ENCODE measurements around the gene ACTG1. TPM values are rescaled to one million over a fixed set of nuclear protein-coding genes. Genes with fewer than 3 reads are reported as not detected.

The ACTG1 gene
- total RNA-seq, 1 donor from 2014 or later: 3,623 TPM

DNA sequence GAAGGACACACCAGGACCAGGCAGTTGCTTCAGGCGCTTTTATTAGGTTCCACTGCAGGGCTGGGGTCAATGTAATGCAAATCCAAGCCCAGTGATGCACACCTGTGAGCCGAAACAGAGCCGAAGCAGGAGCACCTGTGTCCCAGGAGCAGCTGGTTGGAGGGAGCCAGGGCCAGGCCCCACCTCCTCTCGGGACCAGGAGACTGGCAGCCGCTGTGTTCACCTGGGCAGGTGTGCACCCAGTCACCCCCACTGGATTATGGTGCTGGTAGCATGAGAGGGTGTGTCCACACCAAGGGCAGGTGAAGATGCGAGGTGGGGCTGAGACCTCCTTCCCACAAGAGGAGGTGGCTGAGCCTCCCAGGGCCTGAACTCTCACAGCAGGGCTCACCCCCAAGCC is 44.3 kb upstream of the ACTG1 start:
- TF ChIP-seq, protein P1, sequence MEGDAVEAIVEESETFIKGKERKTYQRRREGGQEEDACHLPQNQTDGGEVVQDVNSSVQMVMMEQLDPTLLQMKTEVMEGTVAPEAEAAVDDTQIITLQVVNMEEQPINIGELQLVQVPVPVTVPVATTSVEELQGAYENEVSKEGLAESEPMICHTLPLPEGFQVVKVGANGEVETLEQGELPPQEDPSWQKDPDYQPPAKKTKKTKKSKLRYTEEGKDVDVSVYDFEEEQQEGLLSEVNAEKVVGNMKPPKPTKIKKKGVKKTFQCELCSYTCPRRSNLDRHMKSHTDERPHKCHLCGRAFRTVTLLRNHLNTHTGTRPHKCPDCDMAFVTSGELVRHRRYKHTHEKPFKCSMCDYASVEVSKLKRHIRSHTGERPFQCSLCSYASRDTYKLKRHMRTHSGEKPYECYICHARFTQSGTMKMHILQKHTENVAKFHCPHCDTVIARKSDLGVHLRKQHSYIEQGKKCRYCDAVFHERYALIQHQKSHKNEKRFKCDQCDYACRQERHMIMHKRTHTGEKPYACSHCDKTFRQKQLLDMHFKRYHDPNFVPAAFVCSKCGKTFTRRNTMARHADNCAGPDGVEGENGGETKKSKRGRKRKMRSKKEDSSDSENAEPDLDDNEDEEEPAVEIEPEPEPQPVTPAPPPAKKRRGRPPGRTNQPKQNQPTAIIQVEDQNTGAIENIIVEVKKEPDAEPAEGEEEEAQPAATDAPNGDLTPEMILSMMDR (IDR thresholded peaks at IDR 0.05; ENCODE audit: insufficient read depth, low read length, severe bottlenecking): no peak
- DNase-seq (ENCODE audit: low read depth) (no peak), FAIRE-seq (no peak)
- H3K27me3 ChIP-seq (ENCODE audit: control insufficient read depth, insufficient read depth, low read length): no peaks in the 10 kb centered on the region
- no peak overlapping the region for H3K4me3 ChIP-seq (ENCODE audit: low read depth, low read length)
- H3K36me3 ChIP-seq (ENCODE audit: control insufficient read depth, insufficient read depth, low read length): peaks cover 21% of the 10 kb centered on the region

DNA sequence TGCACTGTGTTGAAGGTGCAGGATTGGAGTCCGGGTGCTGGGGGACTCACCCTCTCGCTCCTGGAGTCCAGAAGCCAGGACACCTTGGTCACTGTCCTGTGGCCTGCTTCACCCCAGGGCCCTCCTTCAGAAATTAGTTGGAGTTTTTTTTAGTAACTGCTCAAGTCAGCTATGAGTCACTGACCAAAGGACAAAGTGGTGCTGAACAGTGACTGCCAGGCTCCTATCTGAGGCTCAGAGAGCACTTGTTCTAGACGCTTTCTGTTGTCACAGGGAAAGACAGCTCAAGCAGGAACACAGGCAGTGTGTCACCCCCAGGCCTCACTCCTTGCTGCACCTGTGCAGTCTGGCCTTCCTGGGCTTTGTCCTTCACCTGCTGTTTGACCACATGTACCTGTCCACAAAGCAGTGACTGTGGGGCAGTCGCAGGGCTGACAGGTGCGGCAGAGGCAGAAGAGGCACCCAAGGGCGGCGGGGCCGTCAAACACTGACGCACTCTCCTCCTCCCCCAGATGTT is 43.6 kb upstream of the ACTG1 start:
- no peak overlapping the region for H3K4me3 ChIP-seq (ENCODE audit: low read depth, low read length)
- TF ChIP-seq, protein P1 (IDR thresholded peaks at IDR 0.05; ENCODE audit: insufficient read depth, low read length, severe bottlenecking): no peak
- peaks cover 21% of the 10 kb centered on the region for H3K36me3 ChIP-seq (ENCODE audit: control insufficient read depth, insufficient read depth, low read length)
- DNase-seq (ENCODE audit: low read depth) (no peak), FAIRE-seq (no peak)
- H3K27me3 ChIP-seq (ENCODE audit: control insufficient read depth, insufficient read depth, low read length): no peaks in the 10 kb centered on the region

DNA sequence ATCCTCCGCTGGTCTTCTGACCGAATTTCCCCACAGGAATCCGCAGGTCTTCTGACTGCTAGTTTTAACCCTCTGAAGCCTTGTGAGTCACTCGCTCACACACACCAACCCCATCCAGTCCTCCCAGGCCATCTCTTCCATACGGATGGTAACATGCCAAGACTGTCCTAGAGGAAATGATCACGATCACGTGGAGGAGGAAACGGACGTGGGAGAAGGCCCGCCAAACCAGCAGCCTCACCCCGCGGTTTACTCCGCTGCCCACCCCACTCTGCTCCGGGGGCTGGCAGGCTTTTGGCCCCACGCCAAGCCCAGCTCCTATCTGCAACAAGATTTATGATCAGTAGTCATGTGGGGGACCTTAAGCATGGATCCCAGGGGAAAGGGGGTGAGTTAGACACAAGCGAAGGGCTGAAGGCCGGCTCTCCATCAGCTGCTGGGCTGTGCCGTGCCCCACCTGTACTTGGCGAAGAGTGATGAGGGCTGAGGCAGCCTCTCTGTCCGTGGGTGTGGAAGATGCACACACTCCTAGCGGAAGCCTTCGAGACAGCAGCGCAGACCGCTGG is 41.1 kb upstream of the ACTG1 start:
- DNase-seq (ENCODE audit: low read depth): peak; percentile 89
- no peak overlapping the region for H3K4me3 ChIP-seq (ENCODE audit: low read depth, low read length)
- H3K36me3 ChIP-seq (ENCODE audit: control insufficient read depth, insufficient read depth, low read length): peaks cover 24% of the 10 kb centered on the region
- TF ChIP-seq, protein P1 (IDR thresholded peaks at IDR 0.05; ENCODE audit: insufficient read depth, low read length, severe bottlenecking): no peak
- FAIRE-seq: no peak
- no peaks in the 10 kb centered on the region for H3K27me3 ChIP-seq (ENCODE audit: control insufficient read depth, insufficient read depth, low read length)

DNA sequence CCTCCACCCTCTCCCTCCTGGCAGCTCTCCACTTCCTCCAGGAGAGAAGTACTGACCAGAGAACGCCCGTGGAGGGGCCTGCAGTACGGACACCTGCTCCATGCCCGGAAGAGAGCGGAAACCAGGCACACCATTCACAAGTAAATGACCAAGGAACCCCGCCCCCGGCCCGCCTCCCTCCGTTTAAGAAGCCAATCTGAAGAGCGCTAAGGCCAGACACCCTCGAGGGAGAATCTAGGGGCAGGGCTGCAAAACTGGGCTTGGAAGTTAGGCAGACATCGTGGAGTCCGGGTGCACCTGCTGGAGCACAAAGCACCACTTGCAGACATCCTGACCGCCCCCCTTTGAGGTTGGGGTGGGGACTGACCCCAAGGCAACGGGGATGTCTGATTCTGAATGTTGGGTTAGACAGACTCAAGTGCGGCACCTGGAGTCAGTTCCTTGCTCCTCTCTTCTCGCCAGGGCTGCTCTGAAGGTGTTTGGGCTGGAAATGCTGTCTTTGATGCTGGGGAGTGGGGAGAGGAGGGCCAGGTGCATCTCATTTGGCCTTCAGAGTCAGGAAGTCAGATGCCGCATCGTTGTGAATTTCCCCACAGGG is 40.5 kb upstream of the ACTG1 start:
- DNase-seq (ENCODE audit: low read depth): peak; percentile 67
- peaks cover 22% of the 10 kb centered on the region for H3K36me3 ChIP-seq (ENCODE audit: control insufficient read depth, insufficient read depth, low read length)

DNA sequence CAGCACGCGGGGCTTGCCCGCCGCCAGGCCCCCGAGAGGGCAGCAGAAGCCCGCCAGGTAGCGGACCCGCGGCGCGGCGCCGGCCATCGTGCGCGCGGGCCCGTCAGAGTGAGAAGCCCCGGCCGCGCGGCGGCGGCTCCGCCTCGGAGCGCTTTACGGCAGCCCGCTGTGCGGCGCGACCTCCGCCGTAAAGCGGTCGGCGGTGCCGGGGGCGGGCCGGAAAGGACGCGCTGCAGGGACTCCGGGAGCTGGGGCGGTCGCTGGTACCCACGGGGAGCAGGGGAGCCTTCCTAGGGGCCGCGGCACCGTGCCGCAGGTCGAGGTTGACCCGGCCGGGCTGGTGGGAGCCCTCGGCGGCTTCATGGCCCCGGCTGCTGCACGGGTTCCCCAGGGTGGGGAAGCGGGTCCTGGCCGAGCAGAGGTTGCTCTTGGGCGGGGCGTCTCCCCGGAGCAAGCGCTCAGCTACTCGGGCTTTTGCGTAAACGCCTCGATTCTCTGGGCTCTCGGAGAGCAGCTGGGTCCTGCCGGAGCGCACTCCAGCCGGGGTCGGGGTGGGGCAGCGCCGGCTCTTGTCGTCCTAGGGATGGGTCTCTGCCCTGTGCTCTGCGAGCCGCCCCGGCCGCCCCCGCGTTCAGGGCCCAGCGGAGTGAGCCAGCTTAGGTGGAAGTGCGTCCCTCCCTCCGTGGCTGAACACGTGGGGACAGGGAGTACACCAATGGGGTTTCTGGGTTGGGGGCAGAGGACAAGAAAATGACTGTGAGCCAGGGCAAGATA is 39.8 kb upstream of the ACTG1 start, which contains the start of gene FAAP100:
Gene FAAP100, minus strand, starts transcription at position 110 of the 774 bp plus-strand sequence. Its CDS starts 23 bp downstream, at position 87.
- no peaks in the 10 kb centered on the region for H3K27me3 ChIP-seq (ENCODE audit: control insufficient read depth, insufficient read depth, low read length)
- TF ChIP-seq, protein P1 (IDR thresholded peaks at IDR 0.05; ENCODE audit: insufficient read depth, low read length, severe bottlenecking): no peak
- FAIRE-seq (no peak), DNase-seq (ENCODE audit: low read depth) (peak; percentile 49)
- H3K36me3 ChIP-seq (ENCODE audit: control insufficient read depth, insufficient read depth, low read length): peaks cover 23% of the 10 kb centered on the region
- H3K4me3 ChIP-seq (ENCODE audit: low read depth, low read length): peak within 1 kb of the TSS; percentile 77

More for the DNA sequence above, 40.5 kb upstream of the ACTG1 start:
- Histone ChIP-seq H3K27me3 (ENCODE audit: control insufficient read depth, insufficient read depth, low read length) (no peaks in the 10 kb centered on the region), H3K4me3 (ENCODE audit: low read depth, low read length) (peak overlapping the region; percentile 77)
- FAIRE-seq: no peak
- TF ChIP-seq, protein P1 (IDR thresholded peaks at IDR 0.05; ENCODE audit: insufficient read depth, low read length, severe bottlenecking): peak; percentile 35
